ENCODE measurements around the gene RGL1.

DNA sequence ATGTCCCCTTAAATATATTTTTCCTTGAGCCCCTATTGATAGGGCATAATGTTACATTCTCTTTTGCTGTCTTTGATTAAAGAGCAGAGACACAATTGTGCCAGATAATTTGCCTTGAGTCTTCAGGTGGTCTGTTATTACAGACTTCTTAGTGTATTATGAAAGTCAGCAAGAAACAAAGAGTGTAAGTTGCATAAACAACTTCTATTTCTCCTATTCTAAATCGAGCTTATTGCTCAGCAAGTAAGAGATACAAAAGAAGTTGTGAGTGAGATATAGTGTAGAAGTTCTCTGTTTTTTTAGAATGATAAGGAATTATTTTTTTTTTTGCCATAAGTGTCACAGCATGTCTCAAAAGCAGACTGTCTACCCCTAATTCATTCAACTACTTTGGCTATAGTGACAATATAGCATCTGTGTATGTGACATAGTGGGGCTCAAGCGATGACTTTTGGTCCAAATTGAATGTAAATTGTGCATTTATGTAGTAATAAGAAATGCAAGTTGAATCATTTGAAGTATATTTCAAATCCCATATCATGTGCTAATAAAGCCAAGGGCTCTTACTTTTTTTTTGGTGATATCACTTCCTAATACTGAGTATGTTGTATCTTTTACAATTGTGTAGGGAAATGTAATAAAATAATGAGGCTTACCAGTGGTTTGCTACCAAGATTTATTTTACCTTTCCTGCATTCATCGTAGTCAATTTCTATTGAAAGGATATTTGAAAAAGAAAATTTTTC is 81.3 kb downstream of the RGL1 start:
- TF ChIP-seq POLR2A (IDR thresholded peaks at IDR 0.05; ENCODE audit: borderline replicate concordance, extremely low read depth, insufficient read depth, insufficient read length), result no peak
- TF ChIP-seq EZH2 (IDR thresholded peaks at IDR 0.05), result no peak
- TF ChIP-seq POLR2AphosphoS5 (IDR thresholded peaks at IDR 0.05; ENCODE audit: low read depth, low read length), result no peak
